Raji (cell line): ENCODE data around the gene RBBP8NL.
A peak's percentile ranks its signal among the peaks of the same experiment; 100 is the strongest.

Experiments
- POLR2A ChIP-seq: IDR thresholded peaks from 2 replicates; pipeline ENCODE4 v1.6.1; 2011; ENCODE audit warnings: low read depth, low read length, control low read depth; ENCODE audit not compliant: insufficient read depth

The RBBP8NL gene

DNA sequence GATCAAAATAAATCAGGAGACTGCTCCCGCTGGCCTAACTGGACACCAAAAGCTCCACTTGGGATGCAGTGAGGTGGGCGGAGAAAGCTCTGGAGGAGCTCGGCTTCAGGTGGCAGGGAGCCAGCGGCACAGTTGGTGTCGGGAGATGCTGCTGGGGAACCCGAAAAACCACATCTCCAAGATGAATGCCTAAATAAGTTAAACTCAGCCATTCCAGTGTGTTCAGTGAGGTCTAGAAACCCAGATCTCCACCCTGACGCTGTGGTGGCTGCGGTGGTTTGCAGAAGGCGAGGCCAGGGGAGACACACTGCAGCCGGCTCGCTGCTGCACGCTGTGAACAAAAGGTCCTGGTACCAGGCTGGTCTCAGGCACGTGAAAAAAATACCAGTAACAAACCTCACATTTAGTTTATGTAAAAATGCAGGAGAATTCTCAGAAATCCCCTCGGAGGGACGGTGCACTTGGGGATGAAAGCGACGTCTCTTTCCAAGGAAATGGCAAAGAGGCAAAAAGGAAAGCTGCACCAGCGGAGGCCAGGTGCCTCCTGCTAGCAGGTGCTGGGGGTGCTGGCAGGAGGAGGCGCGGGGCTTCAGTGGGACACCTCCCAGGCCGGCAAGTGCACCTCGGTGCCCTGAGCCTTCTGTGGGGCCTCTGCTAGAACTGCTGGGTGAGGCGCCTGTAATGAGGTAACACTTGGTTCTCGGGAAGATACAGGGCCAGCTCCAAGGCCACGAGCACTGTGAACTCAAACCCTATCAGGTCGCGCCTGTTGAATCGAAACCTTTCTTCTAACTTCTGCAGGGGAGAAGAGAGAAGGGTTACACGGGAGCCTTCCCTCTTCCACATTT lies 36.8 kb downstream of the RBBP8NL start:
- TF ChIP-seq POLR2A: no peak

DNA sequence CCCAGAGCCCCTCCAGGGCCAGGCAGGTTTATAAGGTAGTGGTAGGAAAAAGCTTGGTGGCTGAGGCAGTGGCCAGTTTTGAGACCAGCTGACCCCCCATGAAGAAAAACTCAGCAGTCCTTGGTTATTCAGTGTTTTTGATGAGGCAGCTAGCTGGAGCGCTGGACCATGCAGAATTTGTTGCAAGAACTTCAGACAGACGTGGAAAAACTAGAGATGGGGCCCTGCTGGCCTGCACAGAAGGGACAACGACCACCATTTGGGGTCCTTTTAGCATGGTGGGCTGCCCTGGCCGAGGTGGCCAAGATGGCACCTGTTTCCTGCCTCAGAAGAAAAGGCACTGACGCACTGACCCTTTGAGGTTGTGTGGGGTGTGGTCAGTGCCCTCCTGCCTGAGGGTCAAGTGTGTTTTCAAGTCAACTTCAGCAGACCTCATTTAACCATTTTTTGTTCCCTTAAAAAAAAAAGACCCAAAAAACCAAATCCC lies 37.7 kb downstream of the RBBP8NL start:
- TF ChIP-seq POLR2A: no peak

DNA sequence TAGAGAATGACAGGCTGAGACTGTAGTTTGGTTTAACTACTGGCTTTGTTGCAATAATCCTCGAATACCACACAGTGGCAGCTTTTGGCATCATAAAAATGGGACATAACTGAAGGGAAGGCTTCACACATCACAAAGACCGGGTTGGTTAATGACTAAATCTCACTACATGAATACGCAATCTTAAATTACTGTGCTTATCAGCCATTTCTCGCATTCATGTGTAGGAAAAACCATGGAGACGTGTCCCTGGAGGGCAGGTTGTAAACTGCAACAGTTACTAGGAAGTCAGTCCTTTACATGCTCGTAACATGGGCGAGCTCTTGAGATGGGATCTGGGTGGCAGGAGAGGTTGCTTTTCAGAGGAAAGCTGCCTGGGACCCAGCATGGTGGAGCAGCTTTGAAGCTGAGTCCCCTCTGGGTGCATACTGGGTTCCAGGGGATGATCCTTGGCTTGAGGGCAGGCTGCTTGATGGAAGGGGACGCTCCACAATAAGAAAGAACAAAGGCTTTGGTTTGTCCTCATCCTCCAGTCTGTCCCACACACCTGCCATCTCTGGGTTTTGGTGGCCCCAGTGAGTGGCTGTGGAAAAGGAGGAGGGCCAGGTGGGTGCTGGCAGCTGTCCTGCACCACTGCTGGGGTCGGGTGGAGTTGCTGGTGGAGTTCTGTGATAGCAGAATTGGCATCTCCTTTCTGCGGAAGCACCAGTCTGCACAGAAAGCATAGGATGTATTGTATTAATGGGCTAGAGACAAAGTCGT lies 38.3 kb downstream of the RBBP8NL start:
- TF ChIP-seq POLR2A: 0 out of 2 replicates have a peak, but pooled peaks have one; percentile 30

- no peak for TF ChIP-seq POLR2A
These were observed 39.3 kb downstream of the RBBP8NL start for GRCh38 chr20:62387933-62388635.

GRCh38 chr20:62387219-62387913 lies 40.0 kb downstream of the RBBP8NL start:
- no peak for TF ChIP-seq POLR2A

DNA sequence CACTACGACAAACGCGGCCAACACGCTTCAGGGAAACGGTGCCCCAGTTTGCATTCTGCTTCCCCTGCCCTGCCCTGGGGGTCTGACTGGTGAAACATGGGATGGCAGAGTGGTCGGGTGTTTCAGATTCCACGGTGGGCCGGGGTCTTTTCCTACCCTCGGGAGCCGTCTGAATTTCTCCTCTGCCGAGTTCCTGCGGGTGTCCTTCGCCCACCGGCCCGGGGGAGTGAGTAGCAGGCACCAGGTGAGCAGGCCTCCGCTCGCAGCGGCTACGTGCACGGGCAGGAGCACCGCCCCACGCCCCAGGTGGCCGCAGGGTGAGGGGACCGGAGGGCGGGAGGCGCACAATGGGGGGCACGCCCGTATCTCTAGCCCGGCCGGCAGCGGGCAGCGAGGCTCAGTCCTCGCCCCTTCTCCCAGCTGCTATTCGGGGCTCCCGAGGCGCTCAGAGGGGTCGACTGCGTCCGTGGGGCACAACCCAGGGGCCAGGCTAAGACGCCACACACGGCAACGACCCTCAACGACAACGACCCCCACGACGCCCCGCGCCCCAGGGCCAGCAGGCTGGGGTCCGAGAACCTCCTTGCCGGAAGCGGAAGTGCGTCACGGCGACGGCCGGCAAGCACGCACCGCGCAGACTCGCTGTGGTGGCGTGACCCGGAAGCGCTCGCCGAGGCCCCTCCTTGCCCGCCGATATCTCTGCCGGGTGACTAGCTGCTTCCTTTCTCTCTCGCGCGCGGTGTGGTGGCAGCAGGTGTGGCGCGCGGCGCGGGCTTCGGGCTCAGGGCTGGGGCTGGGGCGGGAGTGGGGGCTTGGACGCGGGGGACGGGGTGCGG lies 40.7 kb downstream of the RBBP8NL start, which contains the start of gene RPS21:
TSS of gene RPS21 (plus strand) at position 721 of the 836 bp plus-strand sequence. CDS start 236 bp downstream, outside the sequence.
- TF ChIP-seq POLR2A: peak; percentile 91

GRCh38 chr20:62382306-62383198 lies 44.8 kb downstream of the RBBP8NL start:
- TF ChIP-seq POLR2A: peak; percentile 46

- no peak for TF ChIP-seq POLR2A
These were observed 45.5 kb downstream of the RBBP8NL start for GRCh38 chr20:62381842-62382241.

GRCh38 chr20:62381202-62381797 lies 46.0 kb downstream of the RBBP8NL start:
- no peak for TF ChIP-seq POLR2A

DNA sequence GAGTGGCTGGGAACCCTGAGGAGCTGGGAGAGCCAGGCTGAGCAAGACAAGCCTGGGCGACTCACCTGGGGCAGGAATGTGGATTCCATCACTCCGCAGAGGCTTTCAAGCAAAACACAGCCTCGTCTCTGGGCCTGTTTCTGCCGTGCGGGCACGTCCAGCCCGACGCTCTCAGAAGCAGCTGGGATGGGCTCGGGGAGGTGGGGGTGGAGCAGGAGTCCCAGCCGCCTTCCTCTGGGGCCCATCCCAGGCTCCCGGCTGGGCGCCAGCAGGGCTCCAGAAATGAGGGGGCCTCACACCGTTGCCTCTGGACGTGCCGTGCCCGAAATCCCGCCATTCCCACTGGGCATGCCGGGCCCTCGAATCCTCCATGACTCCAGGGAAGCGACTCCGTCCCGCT lies 49.1 kb downstream of the RBBP8NL start:
- TF ChIP-seq POLR2A: no peak

DNA sequence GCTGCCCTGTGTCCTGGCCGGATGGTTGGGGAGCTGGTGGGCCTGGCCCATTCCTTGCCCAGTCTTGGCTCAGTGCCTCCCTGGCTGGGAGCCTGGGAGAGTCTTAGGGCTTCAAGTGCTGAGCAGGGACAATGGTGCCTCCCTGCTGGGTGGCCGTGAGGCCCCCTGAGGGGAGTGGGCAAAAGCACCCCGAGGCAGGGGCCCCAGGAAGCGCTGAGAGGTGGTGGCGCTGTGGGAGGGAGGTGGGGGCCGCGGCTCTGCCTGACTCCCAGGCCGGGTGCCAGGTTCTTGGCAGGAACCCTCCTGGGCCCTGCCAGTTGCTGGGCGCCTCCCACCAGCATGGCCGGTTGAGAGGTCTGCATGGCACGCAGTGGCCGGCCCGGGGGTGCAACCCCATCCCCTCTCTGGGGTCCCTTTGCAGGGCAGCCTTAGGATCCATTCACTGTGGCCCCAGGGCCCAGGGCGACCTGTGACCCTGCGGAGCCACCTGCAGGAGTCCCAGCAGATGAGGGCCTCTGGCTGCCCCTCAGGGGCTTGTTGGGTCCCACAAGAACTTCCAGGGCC lies 49.6 kb downstream of the RBBP8NL start:
- no peak for TF ChIP-seq POLR2A

DNA sequence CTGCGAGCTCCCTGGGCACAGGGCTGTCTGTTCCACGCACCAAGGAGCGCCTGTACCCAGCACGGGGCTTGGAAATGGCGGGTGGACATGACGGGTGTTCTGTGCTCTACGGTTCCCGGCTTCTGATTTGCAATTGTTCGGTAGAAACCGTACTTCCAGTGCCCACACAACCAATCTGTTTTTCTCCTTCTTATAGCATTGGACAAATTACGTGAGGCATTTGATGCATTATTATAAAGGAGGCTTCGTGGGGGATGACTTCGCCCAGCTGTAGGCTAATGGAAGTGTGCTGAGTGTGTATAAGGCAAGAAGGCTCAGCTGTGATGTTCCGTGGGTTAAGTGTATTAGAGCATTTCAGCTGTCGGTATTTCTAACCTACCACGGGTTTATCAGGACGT lies 50.3 kb downstream of the RBBP8NL start:
- TF ChIP-seq POLR2A: no peak
